Measurements from ENCODE around the gene IKBKE. TPM values are rescaled to one million over a fixed set of nuclear protein-coding genes. Genes with fewer than 3 reads are reported as not detected.

IKBKE gene
- total RNA-seq, 1 donor from 2014 or later = 7.5 TPM

- H3K27me3 Mint-ChIP-seq (ENCODE audit: unreplicated experiment) = peaks cover 26% of the 10 kb centered on the region
- H3K4me1 Mint-ChIP-seq (ENCODE audit: unreplicated experiment) = no peaks in the 10 kb centered on the region
- H3K27ac Mint-ChIP-seq (ENCODE audit: unreplicated experiment) = no peak overlapping the region
- no peak for DNase-seq (ENCODE audit: extremely low spot score, unreplicated experiment)
- no peak overlapping the region for H3K4me3 Mint-ChIP-seq (ENCODE audit: unreplicated experiment)
- no peaks in the 10 kb centered on the region for H3K36me3 Mint-ChIP-seq (ENCODE audit: unreplicated experiment)
- H3K9me3 Mint-ChIP-seq (ENCODE audit: unreplicated experiment) = no peaks in the 10 kb centered on the region
- no peak for TF ChIP-seq CTCF (IDR thresholded peaks at IDR 0.05)
These were observed 71.1 kb downstream of the IKBKE start for GRCh38 chr1:206541236-206541833.

- Mint-ChIP-seq H3K4me1 (ENCODE audit: unreplicated experiment) (no peaks in the 10 kb centered on the region), H3K4me3 (ENCODE audit: unreplicated experiment) (no peak overlapping the region), H3K27ac (ENCODE audit: unreplicated experiment) (no peak overlapping the region), H3K27me3 (ENCODE audit: unreplicated experiment) (peaks cover 36% of the 10 kb centered on the region), H3K9me3 (ENCODE audit: unreplicated experiment) (no peaks in the 10 kb centered on the region), H3K36me3 (ENCODE audit: unreplicated experiment) (no peaks in the 10 kb centered on the region)
- TF ChIP-seq CTCF (IDR thresholded peaks at IDR 0.05) = peak; percentile 83
- DNase-seq (ENCODE audit: extremely low spot score, unreplicated experiment) = peak; percentile 92
These were observed 74.4 kb downstream of the IKBKE start for GRCh38 chr1:206544562-206545257.

GRCh38 chr1:206545351-206545750 lies 75.1 kb downstream of the IKBKE start:
- peaks cover 42% of the 10 kb centered on the region for H3K27me3 Mint-ChIP-seq (ENCODE audit: unreplicated experiment)
- H3K9me3 Mint-ChIP-seq (ENCODE audit: unreplicated experiment) = no peaks in the 10 kb centered on the region
- no peaks in the 10 kb centered on the region for H3K4me1 Mint-ChIP-seq (ENCODE audit: unreplicated experiment)
- TF ChIP-seq CTCF (IDR thresholded peaks at IDR 0.05) = no peak
- no peak overlapping the region for H3K27ac Mint-ChIP-seq (ENCODE audit: unreplicated experiment)
- no peak for DNase-seq (ENCODE audit: extremely low spot score, unreplicated experiment)
- H3K36me3 Mint-ChIP-seq (ENCODE audit: unreplicated experiment) = no peaks in the 10 kb centered on the region
- H3K4me3 Mint-ChIP-seq (ENCODE audit: unreplicated experiment) = no peak overlapping the region

Small RNAs within 50 kb of the gene (microRNA-seq; reads per million reads assigned to microRNA genes)
- not detected for gene MIR6769B (ENCODE audit: unreplicated experiment)

Other genes with a start within 250 kb of the IKBKE start
- 0.34 TPM in 1 of 2 replicates, not detected in the other for gene RASSF5, start 37.1 kb downstream of the IKBKE start, total RNA-seq
- 53.2 and 56.8 TPM in 2 replicates for gene EIF2D, start 142.0 kb downstream of the IKBKE start, total RNA-seq
- gene DYRK3, start 165.1 kb downstream of the IKBKE start, total RNA-seq = 1.7 and 2.1 TPM in 2 replicates
- gene MAPKAPK2, start 214.4 kb downstream of the IKBKE start, total RNA-seq = 62.4 and 67.5 TPM in 2 replicates

All from osteocyte (in vitro differentiated cells).